ENCODE data around the gene APCS. TPM values are rescaled to one million over a fixed set of nuclear protein-coding genes. Genes with fewer than 3 reads are reported as not detected.

The APCS gene
- total RNA-seq, 1 donor from 2014 or later = not detected

DNA sequence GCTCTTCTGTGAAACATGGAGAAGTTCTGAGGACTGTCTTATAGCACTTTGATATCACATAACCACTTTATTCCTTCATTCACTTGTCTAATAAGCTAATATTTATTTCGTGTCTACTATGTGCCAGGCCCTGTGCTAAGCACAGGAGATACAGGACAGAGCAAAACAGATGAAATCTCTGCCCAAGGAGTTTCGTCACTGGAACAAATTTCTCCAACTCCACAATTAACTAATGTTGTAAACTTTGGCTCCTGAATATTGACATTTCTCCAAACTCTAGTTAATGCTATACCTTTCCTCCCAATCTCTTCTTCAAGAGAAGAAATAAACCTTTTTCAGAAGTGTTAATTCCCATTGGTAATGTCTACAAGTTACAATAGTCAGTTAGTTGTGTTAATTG is 27.0 kb upstream of the APCS start:
- no peak for DNase-seq

DNA sequence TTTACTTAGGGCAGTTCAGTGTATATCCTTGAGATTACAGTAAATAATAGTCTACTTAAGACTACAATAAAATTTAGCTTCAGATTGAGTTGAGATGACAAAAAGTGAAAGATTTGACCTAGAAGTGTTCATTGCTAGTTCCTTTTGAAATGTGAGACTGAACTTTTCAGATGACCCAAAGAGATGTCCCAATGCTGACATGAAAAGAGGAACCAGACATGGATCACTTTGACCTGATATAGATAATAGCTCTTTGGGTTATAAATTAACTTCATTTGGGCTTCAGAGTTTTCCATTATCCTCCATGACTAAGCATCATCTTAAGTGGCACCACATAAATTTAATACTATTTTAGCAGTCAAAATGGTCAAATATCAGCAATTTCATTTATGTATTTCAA is 26.1 kb upstream of the APCS start:
- Histone ChIP-seq H3K4me1 (no peaks in the 10 kb centered on the region), H3K9me3 (peaks cover 4% of the 10 kb centered on the region)
- intact Hi-C loops (cut with DNase I) = no loop called here

More for the DNA sequence above, 27.0 kb upstream of the APCS start:
- TF ChIP-seq, protein P1, sequence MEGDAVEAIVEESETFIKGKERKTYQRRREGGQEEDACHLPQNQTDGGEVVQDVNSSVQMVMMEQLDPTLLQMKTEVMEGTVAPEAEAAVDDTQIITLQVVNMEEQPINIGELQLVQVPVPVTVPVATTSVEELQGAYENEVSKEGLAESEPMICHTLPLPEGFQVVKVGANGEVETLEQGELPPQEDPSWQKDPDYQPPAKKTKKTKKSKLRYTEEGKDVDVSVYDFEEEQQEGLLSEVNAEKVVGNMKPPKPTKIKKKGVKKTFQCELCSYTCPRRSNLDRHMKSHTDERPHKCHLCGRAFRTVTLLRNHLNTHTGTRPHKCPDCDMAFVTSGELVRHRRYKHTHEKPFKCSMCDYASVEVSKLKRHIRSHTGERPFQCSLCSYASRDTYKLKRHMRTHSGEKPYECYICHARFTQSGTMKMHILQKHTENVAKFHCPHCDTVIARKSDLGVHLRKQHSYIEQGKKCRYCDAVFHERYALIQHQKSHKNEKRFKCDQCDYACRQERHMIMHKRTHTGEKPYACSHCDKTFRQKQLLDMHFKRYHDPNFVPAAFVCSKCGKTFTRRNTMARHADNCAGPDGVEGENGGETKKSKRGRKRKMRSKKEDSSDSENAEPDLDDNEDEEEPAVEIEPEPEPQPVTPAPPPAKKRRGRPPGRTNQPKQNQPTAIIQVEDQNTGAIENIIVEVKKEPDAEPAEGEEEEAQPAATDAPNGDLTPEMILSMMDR (IDR thresholded peaks at IDR 0.05) = no peak
- intact Hi-C loops (cut with DNase I) = no loop called here
- Histone ChIP-seq H3K27me3 (ENCODE audit: low read depth) (no peaks in the 10 kb centered on the region), H3K9me3 (peaks cover 4% of the 10 kb centered on the region), H3K27ac (no peak overlapping the region), H3K36me3 (no peaks in the 10 kb centered on the region), H3K4me3 (no peak overlapping the region), H3K4me1 (no peaks in the 10 kb centered on the region)
- ATAC-seq = no peak

GRCh38 chr1:159562680-159563079 is 24.9 kb upstream of the APCS start:
- intact Hi-C loops (cut with DNase I) = no loop called here
- no peaks in the 10 kb centered on the region for H3K36me3 ChIP-seq
- DNase-seq = no peak
- H3K4me1 ChIP-seq = no peaks in the 10 kb centered on the region
- TF ChIP-seq, protein P1 (IDR thresholded peaks at IDR 0.05) = no peak
- H3K9me3 ChIP-seq = peaks cover 4% of the 10 kb centered on the region
- ATAC-seq = no peak
- H3K4me3 ChIP-seq = no peak overlapping the region
- no peaks in the 10 kb centered on the region for H3K27me3 ChIP-seq (ENCODE audit: low read depth)
- H3K27ac ChIP-seq = no peak overlapping the region

More for the DNA sequence above, 26.1 kb upstream of the APCS start:
- TF ChIP-seq, protein P1 (IDR thresholded peaks at IDR 0.05) = no peak
- Histone ChIP-seq H3K36me3 (no peaks in the 10 kb centered on the region), H3K27me3 (ENCODE audit: low read depth) (no peaks in the 10 kb centered on the region), H3K27ac (no peak overlapping the region), H3K4me3 (no peak overlapping the region)
- ATAC-seq (no peak), DNase-seq (no peak)

DNA sequence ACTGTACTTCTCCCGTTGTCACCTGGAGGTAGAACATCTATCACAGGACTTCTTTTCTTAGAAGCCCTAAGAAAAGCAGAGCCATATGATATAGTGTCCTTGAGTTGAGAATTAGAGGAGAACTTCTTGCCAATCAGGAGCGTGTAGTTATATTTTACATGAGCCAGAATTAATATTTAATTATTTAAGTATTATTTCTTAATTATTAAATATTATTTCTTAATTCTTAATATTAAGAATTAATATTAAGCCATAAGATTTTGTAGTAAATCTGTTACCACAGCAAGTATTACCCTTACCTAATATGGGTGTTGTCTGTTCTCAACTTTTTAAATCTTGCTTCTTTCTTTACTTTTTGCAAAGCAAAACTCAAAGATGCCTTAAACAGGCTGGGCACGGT is 10.2 kb upstream of the APCS start:
- DNase-seq (no peak), ATAC-seq (no peak)
- Histone ChIP-seq H3K36me3 (no peaks in the 10 kb centered on the region), H3K27me3 (ENCODE audit: low read depth) (no peaks in the 10 kb centered on the region), H3K9me3 (no peaks in the 10 kb centered on the region), H3K4me3 (no peak overlapping the region), H3K27ac (no peak overlapping the region), H3K4me1 (no peaks in the 10 kb centered on the region)
- intact Hi-C loops (cut with DNase I) = no loop called here
- TF ChIP-seq, protein P1 (IDR thresholded peaks at IDR 0.05) = no peak

- no peaks in the 10 kb centered on the region for H3K36me3 ChIP-seq
- intact Hi-C loops (cut with DNase I) = no loop called here
- H3K9me3 ChIP-seq = no peaks in the 10 kb centered on the region
- ATAC-seq = no peak
- no peaks in the 10 kb centered on the region for H3K27me3 ChIP-seq (ENCODE audit: low read depth)
- DNase-seq = no peak
- TF ChIP-seq, protein P1 (IDR thresholded peaks at IDR 0.05) = no peak
- no peak overlapping the region for H3K4me3 ChIP-seq
- H3K27ac ChIP-seq = no peak overlapping the region
- no peaks in the 10 kb centered on the region for H3K4me1 ChIP-seq
Measured at GRCh38 chr1:159580340-159580739, 7.3 kb upstream of the APCS start.

- no peaks in the 10 kb centered on the region for H3K36me3 ChIP-seq
- intact Hi-C loops (cut with DNase I) = no loop called here
- H3K4me1 ChIP-seq = no peaks in the 10 kb centered on the region
- no peak for ATAC-seq
- no peaks in the 10 kb centered on the region for H3K9me3 ChIP-seq
- H3K27ac ChIP-seq = no peak overlapping the region
- H3K27me3 ChIP-seq (ENCODE audit: low read depth) = no peaks in the 10 kb centered on the region
- TF ChIP-seq, protein P1 (IDR thresholded peaks at IDR 0.05) = no peak
- H3K4me3 ChIP-seq = no peak overlapping the region
- DNase-seq = no peak
Measured at GRCh38 chr1:159581422-159581821, 6.2 kb upstream of the APCS start.

Measured in lower lobe of right lung (tissue), 2 donors.